ENCODE results near the gene LDLRAD3. TPM values are rescaled to one million over a fixed set of nuclear protein-coding genes. Genes with fewer than 3 reads are reported as not detected.

The LDLRAD3 gene
- total and polyA plus RNA-seq, 7 donors: 5.9 to 20.7 (median 12.1) TPM

- peaks cover 0 to 6% of the 10 kb centered on the region in 2 donors for H3K36me3 ChIP-seq (ENCODE audit: insufficient read depth in 1 of 2, low read depth in 1 of 2)
- no peak overlapping the region for H3K4me3 ChIP-seq
- no peaks in the 10 kb centered on the region for H3K27me3 ChIP-seq (ENCODE audit: insufficient read depth in 3 of 3, low read length in 2 of 3)
- intact Hi-C loops (cut with DNase I): loop anchor here (2.0 to 5.0 kb wide), 3 partner anchors 224 to 650 kb away; partner anchors contain the start of gene FJX1 (in 1 of the 2)
- no peak overlapping the region for H3K27ac ChIP-seq
- no peak for ATAC-seq
- 54 to 63% (median 55%) methylated on average over 5 of the region's 5 CpGs for WGBS, 3 donors
- H3K4me1 ChIP-seq: no peaks in the 10 kb centered on the region
- no peaks in the 10 kb centered on the region for H3K9me3 ChIP-seq
- no peak for TF ChIP-seq CTCF (IDR thresholded peaks at IDR 0.05)
- no peak for DNase-seq
Measured at GRCh38 chr11:36266767-36267166, 322.9 kb downstream of the LDLRAD3 start.

GRCh38 chr11:36268337-36268985 lies 324.6 kb downstream of the LDLRAD3 start:
- no peak for TF ChIP-seq CTCF (IDR thresholded peaks at IDR 0.05)
- Histone ChIP-seq H3K27ac (no peak overlapping the region), H3K4me3 (no peak overlapping the region), H3K9me3 (no peaks in the 10 kb centered on the region), H3K4me1 (no peaks in the 10 kb centered on the region), H3K27me3 (ENCODE audit: insufficient read depth in 3 of 3, low read length in 2 of 3) (no peaks in the 10 kb centered on the region), H3K36me3 (ENCODE audit: insufficient read depth in 1 of 2, low read depth in 1 of 2) (peaks cover 2 to 23% of the 10 kb centered on the region in 2 donors)
- ATAC-seq (no peak), DNase-seq (no peak)
- WGBS, 3 donors: 44 to 56% (median 45%) methylated on average over 8 of the region's 8 CpGs
- intact Hi-C loops (cut with DNase I): loop anchor here (5.0 kb wide), 2 partner anchors 226 to 651 kb away; partner anchors contain the start of gene FJX1 (in 1 of the 2)

DNA sequence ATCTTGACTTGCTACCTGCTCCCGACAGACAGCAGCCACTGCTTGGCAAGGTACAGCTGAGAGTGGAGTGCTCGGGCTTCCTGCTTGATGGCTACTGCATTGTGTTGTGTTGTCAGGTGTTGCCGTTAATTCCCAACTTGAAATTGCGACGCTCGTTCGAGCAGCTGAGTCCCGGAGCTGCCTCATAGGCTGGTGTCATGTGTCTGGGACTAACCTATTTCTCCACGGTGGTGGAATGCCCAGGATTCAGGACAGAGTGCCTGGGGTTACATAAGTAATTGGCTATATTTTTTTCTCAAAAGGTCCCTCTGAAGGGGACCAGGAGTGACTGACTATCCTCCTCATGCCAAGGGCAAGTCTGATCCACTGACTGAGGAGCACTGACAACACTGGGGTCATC lies 326.8 kb downstream of the LDLRAD3 start:
- Histone ChIP-seq H3K36me3 (ENCODE audit: insufficient read depth in 1 of 2, low read depth in 1 of 2) (peaks cover 7 to 45% of the 10 kb centered on the region in 2 donors), H3K4me1 (no peaks in the 10 kb centered on the region), H3K4me3 (no peak overlapping the region), H3K27me3 (ENCODE audit: insufficient read depth in 3 of 3, low read length in 2 of 3) (no peaks in the 10 kb centered on the region), H3K9me3 (no peaks in the 10 kb centered on the region), H3K27ac (no peak overlapping the region)
- DNase-seq: no peak
- peak in 3 of 4 donors; percentile 19 to 36 (median 24) for ATAC-seq
- 30 to 41% (median 34%) methylated on average over 9 of the region's 9 CpGs for WGBS, 3 donors
- intact Hi-C loops (cut with DNase I): no loop called here
- no peak for TF ChIP-seq CTCF (IDR thresholded peaks at IDR 0.05)

DNA sequence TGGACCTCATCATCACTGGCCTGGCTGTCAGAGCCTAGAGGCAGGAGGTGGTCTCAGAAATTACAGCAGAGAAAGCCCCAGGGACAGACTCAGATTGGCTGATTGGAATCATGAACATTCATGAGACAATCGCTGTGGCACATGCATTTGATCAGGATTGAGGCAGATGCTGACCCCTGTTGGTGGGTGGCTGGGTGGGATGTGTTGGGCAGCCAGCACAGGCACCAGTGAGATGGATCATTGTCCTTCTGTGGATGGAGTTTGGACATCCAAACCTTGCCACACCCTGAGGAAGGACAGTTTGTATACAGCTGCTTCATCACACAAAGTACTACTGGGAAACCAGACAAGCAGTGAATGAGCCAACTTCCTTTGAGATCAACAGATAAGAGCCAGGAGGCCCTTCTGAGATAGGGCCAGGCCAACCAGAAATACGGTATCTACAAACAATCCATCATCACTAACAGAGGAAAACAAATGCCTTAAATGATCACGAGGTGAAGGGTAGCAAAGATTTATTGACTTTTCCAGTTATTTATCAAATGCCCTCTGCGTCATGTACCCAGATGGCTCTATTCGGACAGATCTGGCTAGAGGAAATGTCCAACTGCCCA lies 328.0 kb downstream of the LDLRAD3 start:
- WGBS, 3 donors: 90 to 92% (median 90%) methylated on average over 5 of the region's 5 CpGs
- no peaks in the 10 kb centered on the region for H3K27me3 ChIP-seq (ENCODE audit: insufficient read depth in 3 of 3, low read length in 2 of 3)
- H3K4me3 ChIP-seq: no peak overlapping the region
- H3K4me1 ChIP-seq: no peaks in the 10 kb centered on the region
- no peaks in the 10 kb centered on the region for H3K9me3 ChIP-seq
- ATAC-seq (no peak), DNase-seq (no peak)
- no peak overlapping the region for H3K27ac ChIP-seq
- intact Hi-C loops (cut with DNase I): no loop called here
- peaks cover 8 to 57% of the 10 kb centered on the region in 2 donors for H3K36me3 ChIP-seq (ENCODE audit: insufficient read depth in 1 of 2, low read depth in 1 of 2)
- TF ChIP-seq CTCF (IDR thresholded peaks at IDR 0.05): no peak

Data from psoas muscle (tissue), 8 donors.